GM19455 (cell line): ENCODE data around the gene EMP2.
"Not testable (repeated sequence)": the region's sequence is repeated elsewhere in the genome, so short reads cannot be mapped to it uniquely, and the experiment has no call there.

Source experiments
- ATAC-seq: cut with Tn5 transposase; IDR thresholded peaks from one replicate; pipeline ENCODE4 v1.9.1; 2021; ENCODE audit not compliant: unreplicated experiment

Gene EMP2

GRCh38 chr16:10522966-10523365 is 57.4 kb downstream of the EMP2 start:
- no peak for ATAC-seq

GRCh38 chr16:10521681-10522274 is 58.6 kb downstream of the EMP2 start:
- ATAC-seq = no peak

DNA sequence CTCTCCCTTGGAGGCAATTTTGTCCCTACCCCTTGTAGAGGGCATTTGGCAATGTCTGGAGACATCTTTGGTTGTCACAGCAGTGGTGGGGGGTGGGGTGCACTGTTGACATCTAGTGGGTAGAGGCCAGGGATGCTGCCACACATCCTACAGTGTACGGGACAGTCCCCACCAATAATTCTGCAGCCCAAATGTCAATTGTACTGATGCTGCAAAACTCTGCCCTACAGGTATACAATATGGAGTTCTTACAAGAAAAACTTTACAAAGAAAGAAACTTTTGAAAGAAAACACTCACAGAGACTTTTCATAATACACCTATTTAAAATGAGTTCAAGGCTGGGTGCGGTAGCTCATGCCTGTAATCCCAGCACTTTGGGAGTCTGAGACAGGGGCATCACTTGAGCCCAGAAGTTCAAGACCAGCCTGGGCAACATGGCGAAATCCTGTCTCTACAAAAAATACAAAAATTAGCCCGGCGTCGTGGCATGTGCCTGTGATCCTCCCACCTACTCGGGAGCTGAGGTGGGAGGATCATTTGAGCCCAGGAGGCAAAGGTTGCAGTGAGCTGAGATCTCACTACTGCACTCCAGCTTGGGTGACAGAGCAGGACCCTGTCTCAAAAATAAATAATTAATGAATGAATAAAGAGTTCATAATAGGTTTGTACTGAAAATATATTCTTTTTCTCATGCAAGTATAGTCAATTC is 59.4 kb downstream of the EMP2 start:
- ATAC-seq = no peak

DNA sequence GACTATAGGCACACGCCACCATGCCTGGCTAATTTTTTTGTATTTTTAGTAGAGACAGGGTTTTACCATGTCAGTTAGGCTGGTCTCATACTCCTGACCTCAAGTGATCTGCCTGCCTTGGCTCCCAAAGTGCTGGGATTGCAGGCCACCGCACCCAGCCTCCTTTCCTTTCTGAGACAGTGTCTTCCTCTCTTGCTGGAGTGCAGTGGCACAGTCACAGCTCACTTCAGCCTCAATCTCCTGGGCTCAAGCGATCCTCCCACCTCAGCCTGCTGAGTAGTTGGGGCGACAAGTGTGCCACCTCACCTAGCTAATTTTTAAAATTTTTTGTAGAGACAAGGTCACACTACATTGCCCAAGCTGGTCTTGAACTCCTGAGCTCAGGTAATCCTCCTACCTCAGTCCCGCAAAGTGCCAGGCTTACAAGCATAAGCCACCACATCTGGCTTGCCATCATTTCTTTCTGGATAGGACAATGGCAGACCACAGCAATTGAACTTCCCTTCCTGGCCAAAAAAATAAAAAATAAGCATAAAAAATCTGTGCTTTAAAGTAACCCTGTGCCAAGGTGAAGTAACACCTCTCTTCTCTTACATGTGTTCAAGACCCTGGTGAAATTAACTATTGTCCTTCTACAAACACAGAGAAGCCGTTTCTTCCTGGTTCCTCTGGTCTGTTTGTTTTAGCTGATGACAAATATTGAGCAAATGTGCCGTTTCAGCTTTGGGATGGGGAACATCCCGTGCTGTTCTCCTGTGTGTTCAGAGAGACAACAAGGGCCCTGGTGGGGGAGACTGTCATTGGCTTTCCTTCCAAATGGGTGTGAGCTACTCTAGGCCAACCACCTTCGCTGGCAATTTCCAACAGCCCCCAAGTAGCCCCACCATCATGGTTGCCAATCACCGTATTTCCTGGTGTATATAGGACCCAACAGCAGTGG is 60.2 kb downstream of the EMP2 start:
- no peak for ATAC-seq

DNA sequence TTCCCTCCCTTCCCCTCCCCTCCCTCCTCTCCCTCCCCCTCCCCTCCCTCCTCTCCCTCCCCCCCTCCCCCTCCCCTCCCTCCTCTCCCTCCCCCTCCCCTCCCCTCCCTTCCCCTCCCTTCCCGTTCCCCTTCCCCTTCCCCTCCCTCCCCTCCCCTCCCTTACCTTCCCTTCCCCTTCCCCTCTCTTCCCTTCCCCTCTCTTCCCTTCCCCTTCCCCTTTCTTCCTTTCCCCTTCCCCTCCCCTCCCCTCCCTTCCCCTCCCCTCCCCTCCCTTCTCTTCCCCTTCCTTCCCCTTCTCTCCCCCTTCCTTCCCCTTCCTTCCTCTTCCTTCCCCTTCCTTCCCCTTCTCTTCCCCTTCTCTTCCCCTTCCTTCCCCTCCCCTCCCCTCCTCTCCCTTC is 61.1 kb downstream of the EMP2 start:
- ATAC-seq = no peak

GRCh38 chr16:10518479-10519041 is 61.8 kb downstream of the EMP2 start:
- no peak for ATAC-seq

- ATAC-seq = no peak
These were observed 62.5 kb downstream of the EMP2 start for GRCh38 chr16:10517868-10518267.

- ATAC-seq = no peak
These were observed 65.9 kb downstream of the EMP2 start for GRCh38 chr16:10514369-10515055.

DNA sequence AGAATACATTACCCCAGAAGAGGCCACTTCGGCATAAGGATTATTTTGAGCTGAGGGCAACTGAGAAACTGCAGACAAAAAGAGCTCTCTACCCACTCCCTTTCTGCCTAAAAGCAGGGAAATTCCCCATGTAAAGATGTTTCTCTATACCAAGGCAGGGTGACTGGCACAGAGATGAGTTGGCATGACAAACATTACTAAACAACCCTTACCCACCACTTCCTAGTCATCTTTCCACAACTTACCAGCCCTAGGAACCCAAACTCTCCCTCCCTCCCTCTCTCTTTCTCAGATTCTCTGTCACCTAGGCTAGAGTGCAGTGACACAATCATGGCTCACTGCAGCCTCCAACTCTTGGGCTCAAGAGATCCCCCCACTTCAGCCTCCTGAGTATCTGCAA is 68.6 kb downstream of the EMP2 start:
- no peak for ATAC-seq

- no peak for ATAC-seq
These were observed 70.1 kb downstream of the EMP2 start for GRCh38 chr16:10510279-10510678.

DNA sequence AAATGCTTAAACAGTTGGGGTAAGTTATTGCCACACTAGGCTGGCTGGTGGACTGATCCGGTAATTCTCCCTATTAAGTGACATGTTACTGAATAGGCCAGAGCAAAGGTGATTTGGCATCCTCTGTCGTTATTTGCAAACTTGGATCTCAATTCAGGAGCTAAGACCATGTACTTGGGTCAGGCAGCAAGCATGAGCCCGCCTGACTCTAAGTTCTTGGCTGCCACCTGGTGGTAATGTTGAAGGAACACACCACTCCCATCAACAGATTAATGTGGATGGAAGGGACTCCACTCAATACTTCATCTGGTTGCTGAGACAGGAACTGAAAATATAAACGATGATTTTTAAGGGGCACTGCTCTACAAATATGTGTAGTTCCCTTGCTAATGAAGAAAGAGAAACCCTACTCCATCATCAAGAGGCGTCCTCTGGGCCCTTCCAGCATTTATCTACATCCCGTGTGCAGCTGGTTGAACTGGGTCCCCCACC is 70.8 kb downstream of the EMP2 start:
- peak; percentile 73 for ATAC-seq

DNA sequence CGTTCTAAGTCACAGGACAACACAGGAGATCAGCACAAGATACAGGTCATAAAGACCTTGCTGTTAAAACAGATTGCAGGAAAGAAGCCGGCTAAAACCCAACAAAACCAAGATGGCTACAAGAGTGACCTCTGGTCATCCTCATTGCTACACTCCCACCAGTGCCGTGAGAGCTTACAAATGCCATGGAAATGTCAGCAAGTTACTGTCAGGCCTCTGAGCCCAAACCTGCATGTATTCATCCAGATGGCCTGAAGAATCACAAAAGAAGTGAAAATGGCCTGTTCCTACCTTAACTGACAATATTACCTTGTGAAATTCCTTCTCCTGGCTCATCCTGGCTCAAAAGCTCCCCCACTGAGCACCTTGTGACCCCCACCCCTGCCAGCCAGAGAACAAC is 75.1 kb downstream of the EMP2 start:
- ATAC-seq = not testable (repeated sequence)

GRCh38 chr16:10504404-10504885 is 76.0 kb downstream of the EMP2 start:
- ATAC-seq = no peak

DNA sequence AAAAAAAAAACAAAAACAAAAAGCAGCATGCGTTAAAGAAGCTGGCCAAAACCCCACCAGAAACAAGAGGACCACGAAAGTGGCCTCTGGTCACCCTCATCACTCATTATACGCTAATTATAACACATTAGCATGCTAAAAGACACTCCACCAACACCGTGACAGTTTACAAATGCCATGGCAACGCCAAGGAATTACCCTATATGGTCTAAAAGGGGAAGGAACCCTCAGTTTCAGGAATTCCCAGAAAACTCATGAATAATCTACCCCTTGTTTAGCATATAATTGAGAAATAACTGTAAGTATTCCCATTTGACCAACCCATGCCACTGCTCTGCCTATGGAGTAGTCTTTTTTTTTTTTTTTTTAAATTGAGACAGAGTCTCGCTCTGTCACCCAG is 77.6 kb downstream of the EMP2 start:
- no peak for ATAC-seq

DNA sequence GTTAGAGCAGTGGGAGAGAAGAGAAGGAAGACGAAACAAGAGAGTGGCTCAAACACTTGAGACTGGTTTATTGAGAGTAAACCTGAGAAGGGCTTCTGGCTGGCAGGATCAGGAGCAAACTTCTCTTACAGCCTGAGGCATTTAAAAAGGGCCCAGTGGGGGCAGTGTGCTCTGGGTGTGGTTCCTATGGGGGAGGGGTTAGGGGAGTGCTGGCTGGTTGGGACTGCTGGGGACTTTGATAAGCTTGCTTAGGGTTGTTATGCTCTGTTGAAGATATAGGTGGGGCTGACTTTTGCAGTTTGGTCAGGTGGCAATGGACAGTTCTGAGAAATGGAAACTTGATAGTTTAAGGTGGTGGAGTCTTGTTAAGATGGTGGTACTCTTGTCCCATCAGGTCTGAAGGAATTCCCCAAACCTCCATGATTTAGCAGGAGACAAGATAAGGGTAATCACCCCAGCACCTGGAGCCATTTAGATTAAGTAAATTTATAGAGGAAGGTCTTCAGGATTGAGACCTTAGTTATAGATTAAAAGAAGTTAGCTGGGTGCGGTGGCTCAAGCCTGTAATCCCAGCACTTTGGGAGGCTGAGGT is 79.3 kb downstream of the EMP2 start:
- ATAC-seq = no peak

GRCh38 chr16:10500582-10500981 is 79.8 kb downstream of the EMP2 start:
- no peak for ATAC-seq

GRCh38 chr16:10497132-10498101 is 83.0 kb downstream of the EMP2 start:
- no peak for ATAC-seq

GRCh38 chr16:10495031-10495345 is 85.4 kb downstream of the EMP2 start:
- ATAC-seq = no peak

DNA sequence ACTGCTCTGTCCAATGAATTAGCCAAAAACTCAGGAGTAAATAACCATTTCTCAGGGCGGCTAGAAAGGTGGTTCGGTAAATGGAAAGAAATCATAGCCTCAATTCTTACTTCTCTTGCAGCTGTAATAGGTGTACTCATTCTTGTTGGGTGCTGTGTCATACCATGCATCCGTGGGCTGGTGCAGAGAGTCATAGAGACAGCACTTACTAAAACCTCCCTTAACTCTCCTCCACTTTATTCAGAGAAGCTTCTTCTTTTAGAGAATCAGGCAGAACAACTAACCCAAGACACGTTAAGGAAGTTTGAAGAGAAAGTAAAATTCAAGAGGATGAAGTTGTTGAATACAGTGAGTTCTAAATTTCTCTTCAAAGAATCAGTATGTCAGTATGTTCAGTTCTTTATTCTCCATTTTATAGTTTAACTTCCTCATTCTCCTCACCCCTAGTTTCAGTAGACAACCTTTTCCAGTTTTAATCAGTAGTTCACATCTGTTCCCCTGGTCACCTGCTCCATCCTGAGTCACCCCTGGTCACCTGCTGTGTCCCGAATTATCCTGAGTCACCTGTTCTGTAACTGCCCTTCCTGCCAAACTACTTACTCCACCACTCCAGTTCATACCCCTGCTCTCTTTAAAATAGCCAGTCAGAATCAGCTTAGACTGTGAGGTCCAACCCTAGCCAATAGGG is 85.9 kb downstream of the EMP2 start:
- no peak for ATAC-seq
